PC-9 (cell line): ENCODE data around the gene ABCA2.

Experiments
- EZH2 ChIP-seq: fragments of 200-600 bp; sonication (generic); IDR thresholded peaks from 2 replicates; pipeline ENCODE4 v1.8.0; 2017; ENCODE audit warnings: antibody characterized with exemption, low read depth
- TF ChIP-seq, protein P1 (sequence below): fragments of 200-600 bp; sonication (generic); conservative IDR thresholded peaks from 2 replicates; pipeline ENCODE4 v1.6.1; 2017; ENCODE audit warnings: mixed run types, antibody characterized with exemption, mild to moderate bottlenecking, moderate library complexity

DNA sequence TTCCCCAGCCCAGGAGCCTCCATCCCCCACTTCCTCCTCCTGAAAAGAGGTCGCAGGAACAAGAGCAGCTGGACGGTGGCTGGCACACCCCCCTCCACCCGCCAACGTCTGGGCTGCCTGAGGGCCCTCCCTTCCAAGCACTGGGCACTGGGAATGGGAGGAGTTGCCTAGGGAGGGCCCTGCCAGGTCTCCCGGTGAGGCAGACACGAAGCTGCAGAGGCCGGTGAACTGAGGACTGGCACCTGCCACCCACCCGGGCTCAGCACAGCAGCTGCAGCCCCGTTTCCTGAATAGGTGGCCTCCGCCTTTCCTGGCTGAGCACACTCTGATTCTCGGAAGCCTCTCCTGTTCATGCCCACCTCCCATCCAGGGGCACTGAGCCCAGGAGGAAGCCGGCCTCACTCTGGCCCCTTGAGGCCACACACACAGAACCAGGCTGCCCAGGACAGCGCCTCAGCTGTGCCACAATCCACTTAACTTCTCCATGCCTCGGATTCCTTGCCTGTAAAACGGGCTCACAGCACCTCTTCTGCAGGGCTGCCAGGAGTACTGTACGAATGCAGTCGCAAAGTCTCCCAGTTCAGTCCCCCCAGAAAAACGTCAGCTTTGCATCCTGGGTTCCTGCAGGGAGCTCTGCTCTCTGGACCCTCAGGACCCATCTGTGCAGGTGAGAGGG lies 16.6 kb upstream of the ABCA2 start:
- TF ChIP-seq, protein P1, sequence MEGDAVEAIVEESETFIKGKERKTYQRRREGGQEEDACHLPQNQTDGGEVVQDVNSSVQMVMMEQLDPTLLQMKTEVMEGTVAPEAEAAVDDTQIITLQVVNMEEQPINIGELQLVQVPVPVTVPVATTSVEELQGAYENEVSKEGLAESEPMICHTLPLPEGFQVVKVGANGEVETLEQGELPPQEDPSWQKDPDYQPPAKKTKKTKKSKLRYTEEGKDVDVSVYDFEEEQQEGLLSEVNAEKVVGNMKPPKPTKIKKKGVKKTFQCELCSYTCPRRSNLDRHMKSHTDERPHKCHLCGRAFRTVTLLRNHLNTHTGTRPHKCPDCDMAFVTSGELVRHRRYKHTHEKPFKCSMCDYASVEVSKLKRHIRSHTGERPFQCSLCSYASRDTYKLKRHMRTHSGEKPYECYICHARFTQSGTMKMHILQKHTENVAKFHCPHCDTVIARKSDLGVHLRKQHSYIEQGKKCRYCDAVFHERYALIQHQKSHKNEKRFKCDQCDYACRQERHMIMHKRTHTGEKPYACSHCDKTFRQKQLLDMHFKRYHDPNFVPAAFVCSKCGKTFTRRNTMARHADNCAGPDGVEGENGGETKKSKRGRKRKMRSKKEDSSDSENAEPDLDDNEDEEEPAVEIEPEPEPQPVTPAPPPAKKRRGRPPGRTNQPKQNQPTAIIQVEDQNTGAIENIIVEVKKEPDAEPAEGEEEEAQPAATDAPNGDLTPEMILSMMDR: no peak
- TF ChIP-seq EZH2: no peak
